CD4-positive, alpha-beta T cell treated with Interleukin-17A for 4 hours (primary cell): Measurements from ENCODE around the gene CXCL14.

Experiments used
- DNase-seq: peaks from one replicate; pipeline ENCODE4 v3.0.0-alpha.2; 2020; ENCODE audit warnings: mixed read lengths

Gene CXCL14, protein sequence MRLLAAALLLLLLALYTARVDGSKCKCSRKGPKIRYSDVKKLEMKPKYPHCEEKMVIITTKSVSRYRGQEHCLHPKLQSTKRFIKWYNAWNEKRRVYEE

GRCh38 chr5:135578685-135579341 is at the start of gene CXCL14:
CXCL14 (minus strand) TSS chr5:135578991; CDS start chr5:135578778, 213 bp downstream.
- DNase-seq: no peak

GRCh38 chr5:135626636-135627035 is 47.8 kb upstream of the CXCL14 start:
- no peak for DNase-seq

GRCh38 chr5:135625961-135626360 is 47.2 kb upstream of the CXCL14 start:
- DNase-seq: no peak

DNA sequence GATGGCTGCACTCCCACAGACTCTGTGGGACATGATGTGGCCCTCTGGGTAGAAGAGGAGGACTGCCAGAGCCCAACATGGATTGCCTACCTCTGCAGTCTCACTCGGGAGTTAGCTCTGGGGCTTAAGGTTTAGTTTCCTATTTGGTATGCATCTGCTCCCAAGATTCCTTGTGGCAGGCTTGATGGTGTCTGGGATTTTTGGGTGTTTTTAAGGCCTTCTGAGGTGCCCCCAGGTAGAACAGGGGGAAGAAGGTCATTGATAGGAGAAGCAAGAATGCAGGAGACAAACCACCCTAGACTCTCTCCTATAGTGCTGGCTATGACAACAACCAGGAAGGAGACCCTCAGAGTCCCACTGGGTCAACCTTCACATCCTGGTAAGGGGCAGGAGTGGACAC is 46.7 kb upstream of the CXCL14 start:
- no peak for DNase-seq

- DNase-seq: no peak
Observed at GRCh38 chr5:135625061-135625460, 46.3 kb upstream of the CXCL14 start.

- no peak for DNase-seq
Observed at GRCh38 chr5:135623186-135623715, 44.5 kb upstream of the CXCL14 start.

DNA sequence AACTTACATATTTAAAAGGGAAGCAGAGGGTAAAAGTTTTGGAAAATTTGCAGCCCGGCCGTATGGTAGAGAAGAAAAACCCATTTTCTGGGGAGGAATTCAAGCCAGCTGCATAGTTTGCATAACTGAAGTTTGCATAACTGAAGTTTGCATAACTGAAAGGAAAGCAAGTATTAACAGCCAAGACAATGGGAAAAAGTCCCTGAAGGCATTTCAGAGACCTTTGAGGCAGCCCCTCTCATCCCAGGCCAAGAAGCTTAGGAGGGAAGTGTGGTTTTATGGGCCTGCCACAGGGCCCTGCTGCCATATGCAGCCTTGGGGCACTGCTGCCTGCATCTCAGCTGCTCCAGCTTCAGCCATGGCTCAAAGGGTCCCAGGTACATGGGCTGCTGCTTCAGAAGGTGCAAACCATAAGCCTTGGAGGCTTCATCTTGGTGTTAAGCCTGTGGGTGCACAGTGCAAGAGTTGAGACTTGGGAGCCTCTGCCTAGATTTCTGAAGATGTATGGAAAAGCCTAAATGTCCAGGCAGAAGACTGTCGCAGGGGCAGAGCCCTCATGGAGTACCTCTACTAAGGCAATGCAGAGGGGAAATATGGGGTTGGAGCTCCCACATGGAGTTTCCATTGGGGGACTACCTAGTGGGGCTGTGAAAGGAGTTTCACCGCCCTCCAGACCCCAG is 36.9 kb upstream of the CXCL14 start:
- DNase-seq: no peak

- DNase-seq: no peak
Observed at GRCh38 chr5:135615171-135615570, 36.4 kb upstream of the CXCL14 start.

- DNase-seq: no peak
Observed at GRCh38 chr5:135609981-135610380, 31.2 kb upstream of the CXCL14 start.

- no peak for DNase-seq
Observed at GRCh38 chr5:135608761-135609443, 30.1 kb upstream of the CXCL14 start.

DNA sequence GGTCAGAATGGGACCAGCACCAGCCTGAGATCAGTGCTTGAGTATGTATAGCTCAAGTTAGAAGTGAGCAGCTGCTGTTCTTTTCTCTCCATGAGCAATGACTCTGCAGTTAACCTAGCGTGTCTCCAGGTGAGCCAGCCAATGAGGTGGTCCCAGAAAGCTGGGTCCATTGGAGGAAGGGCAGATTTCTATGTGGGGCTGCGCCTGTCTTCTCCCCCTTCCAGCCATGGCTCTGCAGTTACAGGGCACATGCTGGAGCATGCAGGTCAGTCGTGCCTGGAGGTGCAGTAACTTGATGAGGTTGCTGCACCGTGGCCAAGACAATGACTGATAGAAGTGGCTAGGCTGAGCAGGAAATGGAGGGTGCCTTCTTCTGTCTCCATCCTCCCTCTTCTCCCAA is 29.6 kb upstream of the CXCL14 start:
- DNase-seq: no peak

DNA sequence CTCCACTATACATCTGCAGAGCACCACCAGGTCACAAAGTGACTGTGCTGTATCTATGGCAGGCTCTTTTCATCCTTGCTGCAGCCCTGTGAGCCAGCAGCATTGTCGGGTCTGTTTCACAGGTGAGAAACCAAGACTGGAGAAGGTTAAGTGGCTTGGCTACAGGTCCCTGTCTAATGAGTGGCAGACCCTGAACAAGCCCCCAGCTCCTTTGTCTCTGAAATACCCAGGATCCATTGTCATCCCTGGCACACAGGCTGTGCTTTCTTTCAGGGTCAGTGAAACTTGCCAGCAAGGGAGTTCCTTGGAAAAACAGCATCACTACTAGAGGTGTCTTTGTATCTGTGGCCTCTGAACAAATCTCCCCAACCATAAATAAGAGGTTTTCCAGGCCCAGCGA is 27.6 kb upstream of the CXCL14 start:
- no peak for DNase-seq

GRCh38 chr5:135605221-135605620 is 26.4 kb upstream of the CXCL14 start:
- DNase-seq: no peak

- no peak for DNase-seq
Observed at GRCh38 chr5:135604056-135604455, 25.3 kb upstream of the CXCL14 start.

DNA sequence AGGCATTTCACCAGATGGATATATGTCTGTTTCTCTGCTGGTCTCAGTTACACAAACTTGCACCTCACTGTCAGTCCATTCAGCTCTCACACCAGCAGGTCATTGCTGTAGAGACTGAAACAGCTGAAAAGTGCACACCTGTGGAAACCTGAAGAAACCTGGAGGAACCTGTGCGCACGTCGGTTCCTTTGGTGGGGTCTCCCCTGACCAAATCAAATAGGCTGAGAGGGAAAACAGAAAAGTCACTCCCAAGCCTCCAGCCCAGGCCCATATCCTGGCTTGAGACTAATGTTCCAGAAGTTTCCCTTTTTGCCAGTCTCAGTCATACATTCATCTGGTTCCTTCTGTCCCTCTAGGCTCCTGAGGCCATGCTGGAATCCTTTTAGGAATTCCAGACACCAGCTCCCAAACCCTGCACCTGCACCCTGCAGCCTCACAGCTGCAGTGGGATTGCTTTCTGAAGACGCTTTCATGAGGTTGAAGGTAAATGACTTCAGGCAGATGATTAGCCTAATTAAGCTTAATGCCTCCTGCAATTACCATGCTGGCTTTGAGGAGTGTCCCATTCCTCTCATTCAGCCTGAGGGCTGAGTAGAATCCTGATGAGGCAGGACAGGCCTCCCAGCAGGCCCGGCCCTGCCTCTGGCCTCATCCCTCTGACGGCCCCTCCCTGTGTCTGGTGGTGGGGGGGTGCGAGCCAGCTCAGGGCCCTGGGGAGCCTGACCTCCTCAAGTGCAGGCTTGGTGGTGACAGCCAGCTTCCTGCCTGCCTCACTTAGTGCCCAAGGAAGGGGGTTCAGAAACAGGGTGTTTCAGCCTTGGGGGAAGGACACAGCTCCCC is 24.3 kb upstream of the CXCL14 start:
- DNase-seq: no peak

DNA sequence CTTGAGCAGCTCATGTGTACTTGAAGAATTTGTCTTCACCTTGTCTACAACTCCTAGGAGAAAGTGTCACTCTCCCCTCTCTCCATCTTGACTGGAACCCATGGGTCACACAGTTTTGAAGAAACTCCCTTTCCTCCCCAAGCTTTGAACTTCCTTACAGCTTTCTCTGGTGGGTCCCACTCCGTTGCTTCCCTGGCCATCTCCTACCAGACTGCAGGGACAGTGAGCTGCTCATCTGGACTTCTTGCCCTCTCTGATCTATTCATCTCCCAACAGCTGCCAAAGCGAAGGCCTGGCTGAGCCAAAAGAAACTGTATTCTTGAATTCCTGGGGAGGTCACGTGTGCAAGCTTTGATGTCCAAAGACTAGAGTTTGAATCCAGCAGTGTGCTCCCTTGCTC is 22.7 kb upstream of the CXCL14 start:
- no peak for DNase-seq

DNA sequence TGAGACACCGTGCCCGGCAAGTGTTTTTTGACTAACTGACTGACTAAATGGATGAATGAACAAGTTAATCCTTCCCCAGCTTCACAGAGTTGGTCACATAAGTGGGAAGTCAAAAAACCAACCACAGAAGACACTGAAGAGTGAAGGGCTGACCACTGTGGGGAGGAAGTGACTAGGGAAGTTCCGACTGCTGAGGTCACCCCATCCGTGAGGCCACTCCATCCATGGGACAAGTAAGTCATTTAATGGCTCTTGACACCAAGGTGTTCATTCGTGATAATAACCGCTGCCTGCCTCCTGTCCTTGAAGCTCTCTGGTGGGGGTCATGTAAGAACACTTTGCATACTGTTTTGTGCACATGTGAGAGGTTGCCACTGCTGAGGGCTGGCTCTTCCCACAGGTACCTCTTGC is 22.2 kb upstream of the CXCL14 start:
- DNase-seq: no peak

GRCh38 chr5:135600152-135600570 is 21.4 kb upstream of the CXCL14 start:
- DNase-seq: no peak

- no peak for DNase-seq
Observed at GRCh38 chr5:135599421-135600151, 20.8 kb upstream of the CXCL14 start.

DNA sequence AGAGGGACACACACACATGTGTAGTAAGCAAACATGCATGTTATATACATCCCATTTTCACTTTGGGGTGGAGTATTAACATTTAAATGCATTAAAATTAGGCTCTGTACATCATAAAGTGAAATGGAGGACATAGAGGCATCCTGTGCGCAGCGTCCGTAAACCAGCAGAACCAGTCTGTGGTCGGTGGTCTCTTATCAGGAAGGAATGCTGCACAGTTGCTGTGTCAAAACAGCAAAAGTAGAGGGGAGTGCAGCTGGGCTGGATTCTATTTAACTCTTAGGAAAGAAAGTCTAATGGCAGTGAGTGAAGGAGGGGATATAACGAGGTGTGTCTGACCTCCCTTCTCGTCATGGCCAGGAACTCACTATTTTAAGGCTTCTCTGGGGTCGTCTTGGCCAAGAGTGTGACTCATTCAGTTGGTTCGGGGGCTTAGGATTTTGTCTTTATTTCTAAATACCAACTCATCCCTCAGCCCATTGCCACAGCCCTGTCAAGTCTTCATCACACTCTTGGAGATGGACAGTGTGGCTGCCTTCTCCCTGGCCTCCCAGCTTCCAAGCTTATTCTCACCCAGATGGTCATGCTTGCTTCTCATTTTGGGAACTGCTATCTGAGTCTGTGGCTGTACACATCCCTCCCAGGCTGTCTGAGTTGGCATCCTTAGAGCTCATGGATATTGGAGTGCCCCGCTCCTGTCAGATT is 20.1 kb upstream of the CXCL14 start:
- no peak for DNase-seq

DNA sequence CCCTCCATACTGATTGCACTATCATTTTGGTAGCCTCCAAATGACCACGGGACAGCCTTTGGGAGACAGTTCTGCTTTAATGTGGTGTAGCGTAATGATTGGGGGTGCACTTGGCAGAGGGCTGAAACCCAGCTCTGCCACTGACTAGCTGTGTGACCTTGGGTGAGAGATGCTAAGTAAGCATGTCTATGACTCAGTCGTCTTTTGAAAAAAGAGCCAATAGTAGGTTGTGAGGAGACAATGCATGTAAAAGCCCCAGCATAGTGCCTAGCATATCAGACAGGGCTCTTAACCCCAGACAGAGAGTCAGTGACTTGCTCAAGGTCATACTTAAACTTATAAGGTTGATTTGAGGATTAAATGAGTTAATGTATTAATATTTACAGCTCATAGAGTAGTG is 18.0 kb upstream of the CXCL14 start:
- no peak for DNase-seq
